Activated CD4-positive, alpha-beta memory T cell treated with anti-CD3 and anti-CD28 coated beads for 36 hours (primary cell): ENCODE measurements around the gene FAM78A. TPM values are rescaled to one million over a fixed set of nuclear protein-coding genes. Genes with fewer than 3 reads are reported as not detected.
A peak's percentile ranks its signal among the peaks of the same experiment; 100 is the strongest.

Source experiments
- CTCF ChIA-PET: fragments of 350-600 bp; sonication (Branson Sonifier 250); formaldehyde crosslinking; loops from one replicate; lab custom pipeline; 2021; ENCODE audit warnings: antibody characterized with exemption, inconsistent platforms; lab: Charles Lee
- POLR2A ChIA-PET: fragments of 350-600 bp; sonication (Branson Sonifier 250); formaldehyde crosslinking; loops from one replicate; lab custom pipeline; 2021; ENCODE audit warnings: antibody characterized with exemption; lab: Charles Lee
- DNase-seq: peaks from one replicate; pipeline ENCODE4 v3.0.0-alpha.2; 2020
- H3K27ac Mint-ChIP-seq: one replicate; pipeline ENCODE4 v1.8.0; 2021; ENCODE audit warnings: mixed read lengths
- H3K27me3 Mint-ChIP-seq: one replicate; pipeline ENCODE4 v1.8.0; 2021; ENCODE audit warnings: mixed read lengths
- H3K36me3 Mint-ChIP-seq: one replicate; pipeline ENCODE4 v1.8.0; 2021; ENCODE audit warnings: mixed read lengths
- H3K4me1 Mint-ChIP-seq: one replicate; pipeline ENCODE4 v1.8.0; 2021; ENCODE audit warnings: low read depth, mixed read lengths
- H3K4me3 Mint-ChIP-seq: one replicate; pipeline ENCODE4 v1.8.0; 2021; ENCODE audit warnings: mild to moderate bottlenecking, mixed read lengths
- H3K9me3 Mint-ChIP-seq: one replicate; pipeline ENCODE4 v1.8.0; 2021; ENCODE audit warnings: mixed read lengths
- intact Hi-C: fragments of 100-400 bp; cut with micrococcal nuclease; formaldehyde crosslinking; loops from one replicate; pipeline ENCODE4 v1.15.1; 2023
- total RNA-seq, 2 experiments: library from RNA; stranded (reverse); gene quantifications; one replicate each; pipeline ENCODE4 v1.2.3, GENCODE V29; 2021

The FAM78A gene
- total RNA-seq, 2 experiments from 2014 or later = 34.0 to 36.2 TPM

GRCh38 chr9:131277910-131278701 lies 1.8 kb upstream of the FAM78A start:
- Mint-ChIP-seq H3K36me3 (peaks cover 33% of the 10 kb centered on the region), H3K4me1 (peaks cover 19% of the 10 kb centered on the region), H3K4me3 (peak overlapping the region; percentile 69), H3K9me3 (no peaks in the 10 kb centered on the region), H3K27ac (peak overlapping the region; percentile 70), H3K27me3 (peaks cover 6% of the 10 kb centered on the region)
- peak; percentile 86 for DNase-seq
- intact Hi-C loops = loop anchor here (1.0 to 5.0 kb wide), 3 partner anchors 33 to 224 kb away; partner anchors contain the start of gene POMT1
- ChIA-PET CTCF (interaction anchor here (0.6 to 1.5 kb wide), 2 partner anchors 26 to 171 kb away, joined by 3 to 4 read pairs; no protein-coding TSS in a partner anchor), POLR2A (interaction anchor here (0.7 to 1.4 kb wide), 4 partner anchors 11 to 153 kb away, joined by 3 to 5 read pairs (median 4); partner anchors contain the start of gene NUP214)

GRCh38 chr9:131277287-131277909 lies 1.1 kb upstream of the FAM78A start:
- Mint-ChIP-seq H3K4me1 (peaks cover 23% of the 10 kb centered on the region), H3K9me3 (no peaks in the 10 kb centered on the region), H3K4me3 (peak overlapping the region; percentile 35), H3K27ac (no peak overlapping the region), H3K27me3 (peaks cover 6% of the 10 kb centered on the region), H3K36me3 (peaks cover 38% of the 10 kb centered on the region)
- DNase-seq = no peak
- CTCF ChIA-PET = interaction anchor here (0.6 to 11.5 kb wide), 3 partner anchors 9 to 172 kb away, joined by 3 to 109 read pairs (median 3); no protein-coding TSS in a partner anchor
- intact Hi-C loops = loop anchor here (5.0 kb wide), 1 partner anchor 225 kb away; the partner anchor contains the start of gene POMT1
- POLR2A ChIA-PET = interaction anchor here (1.0 to 11.6 kb wide), 4 partner anchors 23 to 152 kb away, joined by 3 to 180 read pairs (median 4); partner anchors contain the start of gene NUP214

- peak overlapping the region; percentile 57 for H3K4me3 Mint-ChIP-seq
- peaks cover 23% of the 10 kb centered on the region for H3K4me1 Mint-ChIP-seq
- no peaks in the 10 kb centered on the region for H3K9me3 Mint-ChIP-seq
- CTCF ChIA-PET = interaction anchor here (1.0 to 11.5 kb wide), 3 partner anchors 9 to 39 kb away, joined by 3 to 109 read pairs (median 3); no protein-coding TSS in a partner anchor
- intact Hi-C loops = loop anchor here (5.0 kb wide), 1 partner anchor 225 kb away; the partner anchor contains the start of gene POMT1
- DNase-seq = peak; percentile 55
- POLR2A ChIA-PET = interaction anchor here (0.9 to 11.6 kb wide), 3 partner anchors 23 to 151 kb away, joined by 3 to 180 read pairs (median 5); partner anchors contain the start of gene NUP214
- H3K27ac Mint-ChIP-seq = no peak overlapping the region
- H3K36me3 Mint-ChIP-seq = peaks cover 41% of the 10 kb centered on the region
- peaks cover 1% of the 10 kb centered on the region for H3K27me3 Mint-ChIP-seq
Observed at GRCh38 chr9:131276891-131277286, 579 bp upstream of the FAM78A start.

- H3K4me3 Mint-ChIP-seq = peak overlapping the region; percentile 99
- peak; percentile 54 for DNase-seq
- ChIA-PET CTCF (interaction anchor here (1.1 to 11.5 kb wide), 4 partner anchors 20 to 97 kb away, joined by 3 to 109 read pairs (median 4); no protein-coding TSS in a partner anchor), POLR2A (interaction anchor here (0.9 to 11.6 kb wide), 4 partner anchors 9 to 225 kb away, joined by 3 to 180 read pairs (median 6); no protein-coding TSS in a partner anchor)
- intact Hi-C loops = loop anchor here (1.0 to 5.0 kb wide), 2 partner anchors 23 to 227 kb away; partner anchors contain the start of gene POMT1
- peaks cover 31% of the 10 kb centered on the region for H3K4me1 Mint-ChIP-seq
- peak overlapping the region; percentile 97 for H3K27ac Mint-ChIP-seq
- H3K36me3 Mint-ChIP-seq = peaks cover 48% of the 10 kb centered on the region
- H3K27me3 Mint-ChIP-seq = no peaks in the 10 kb centered on the region
- H3K9me3 Mint-ChIP-seq = no peaks in the 10 kb centered on the region
Observed at GRCh38 chr9:131275332-131276093, 797 bp downstream of the FAM78A start.

GRCh38 chr9:131274674-131275331 lies 1.5 kb downstream of the FAM78A start:
- H3K9me3 Mint-ChIP-seq = no peaks in the 10 kb centered on the region
- intact Hi-C loops = loop anchor here (1.0 to 5.0 kb wide), 7 partner anchors 23 to 457 kb away; partner anchors contain the start of genes NUP214 and POMT1
- H3K4me1 Mint-ChIP-seq = peaks cover 36% of the 10 kb centered on the region
- DNase-seq = peak; percentile 58
- peak overlapping the region; percentile 97 for H3K27ac Mint-ChIP-seq
- H3K36me3 Mint-ChIP-seq = peaks cover 48% of the 10 kb centered on the region
- no peaks in the 10 kb centered on the region for H3K27me3 Mint-ChIP-seq
- peak overlapping the region; percentile 99 for H3K4me3 Mint-ChIP-seq
- POLR2A ChIA-PET = interaction anchor here (1.0 to 11.6 kb wide), 4 partner anchors 8 to 226 kb away, joined by 4 to 180 read pairs (median 6); partner anchors contain the start of gene NUP214
- CTCF ChIA-PET = interaction anchor here (1.1 to 11.5 kb wide), 5 partner anchors 14 to 96 kb away, joined by 3 to 109 read pairs (median 3); partner anchors contain the start of gene PLPP7

- Mint-ChIP-seq H3K4me1 (peaks cover 41% of the 10 kb centered on the region), H3K9me3 (no peaks in the 10 kb centered on the region), H3K36me3 (peaks cover 48% of the 10 kb centered on the region), H3K27ac (peak overlapping the region; percentile 97), H3K4me3 (peak overlapping the region; percentile 99), H3K27me3 (no peaks in the 10 kb centered on the region)
- peak; percentile 43 for DNase-seq
- intact Hi-C loops = loop anchor here (5.0 kb wide), 5 partner anchors 97 to 458 kb away; partner anchors contain the start of gene NUP214
- POLR2A ChIA-PET = interaction anchor here (0.9 to 11.6 kb wide), 7 partner anchors 8 to 403 kb away, joined by 3 to 180 read pairs (median 5); partner anchors contain the start of gene NUP214
- CTCF ChIA-PET = interaction anchor here (0.5 to 11.5 kb wide), 6 partner anchors 15 to 1310 kb away, joined by 3 to 109 read pairs (median 3); partner anchors contain the start of genes PLPP7 and RAPGEF1
Observed at GRCh38 chr9:131273856-131274673, 2.2 kb downstream of the FAM78A start.

GRCh38 chr9:131273146-131273855 lies 3.0 kb downstream of the FAM78A start:
- POLR2A ChIA-PET = interaction anchor here (0.9 to 11.6 kb wide), 6 partner anchors 9 to 404 kb away, joined by 3 to 180 read pairs (median 5); partner anchors contain the start of gene NUP214
- Mint-ChIP-seq H3K36me3 (peaks cover 48% of the 10 kb centered on the region), H3K4me3 (peak overlapping the region; percentile 99), H3K27ac (peak overlapping the region; percentile 97), H3K27me3 (no peaks in the 10 kb centered on the region), H3K4me1 (peaks cover 37% of the 10 kb centered on the region), H3K9me3 (no peaks in the 10 kb centered on the region)
- intact Hi-C loops = loop anchor here (5.0 kb wide), 5 partner anchors 96 to 459 kb away; partner anchors contain the start of gene NUP214
- DNase-seq = peak; percentile 46
- CTCF ChIA-PET = interaction anchor here (0.8 to 11.5 kb wide), 3 partner anchors 18 to 466 kb away, joined by 3 to 109 read pairs (median 4); partner anchors contain the start of gene RAPGEF1

- H3K27ac Mint-ChIP-seq = peak overlapping the region; percentile 97
- H3K27me3 Mint-ChIP-seq = no peaks in the 10 kb centered on the region
- peak overlapping the region; percentile 99 for H3K4me3 Mint-ChIP-seq
- no peak for DNase-seq
- peaks cover 48% of the 10 kb centered on the region for H3K36me3 Mint-ChIP-seq
- intact Hi-C loops = loop anchor here (5.0 kb wide), 5 partner anchors 95 to 460 kb away; partner anchors contain the start of gene NUP214
- H3K9me3 Mint-ChIP-seq = no peaks in the 10 kb centered on the region
- peaks cover 40% of the 10 kb centered on the region for H3K4me1 Mint-ChIP-seq
- ChIA-PET POLR2A (interaction anchor here (2.1 to 11.6 kb wide), 3 partner anchors 18 to 147 kb away, joined by 5 to 180 read pairs (median 7); partner anchors contain the start of gene NUP214), CTCF (interaction anchor here (0.7 to 11.5 kb wide), 4 partner anchors 16 to 579 kb away, joined by 3 to 109 read pairs (median 4); no protein-coding TSS in a partner anchor)
Observed at GRCh38 chr9:131272212-131272611, 4.1 kb downstream of the FAM78A start.
